Bronchial epithelial cell (primary cell): ENCODE results near the gene CDH3. TPM values are rescaled to one million over a fixed set of nuclear protein-coding genes. Genes with fewer than 3 reads are reported as not detected.

Experiments used
- DNase-seq: peaks from one replicate; pipeline ENCODE4 v3.0.0-alpha.2; 2010; ENCODE audit warnings: low read depth
- FAIRE-seq: peaks from 2 replicates; lab custom pipeline; 2011; peaks lifted over from hg19 to GRCh38; lab: Jason Lieb, UNC
- H3K27me3 ChIP-seq: 2 replicates; pipeline ENCODE4 v1.5.1; 2011; ENCODE audit warnings: low read length; ENCODE audit not compliant: control insufficient read depth, insufficient read depth
- H3K36me3 ChIP-seq: 2 replicates; pipeline ENCODE4 v1.5.1; 2011; ENCODE audit warnings: low read length; ENCODE audit not compliant: control insufficient read depth, insufficient read depth
- H3K4me3 ChIP-seq: 2 replicates; pipeline ENCODE4 v1.5.1; 2011; ENCODE audit warnings: mild to moderate bottlenecking, low read depth, low read length, control low read depth
- total RNA-seq: library from RNA; depleted of rRNA; stranded (reverse); fragments of >200 nt; gene quantifications from 2 replicates; pipeline ENCODE4 v1.2.1, GENCODE V29; 2014
- TF ChIP-seq, protein P1 (sequence below): IDR thresholded peaks from 2 replicates; pipeline ENCODE4 v1.5.1; 2011; ENCODE audit warnings: mild to moderate bottlenecking, moderate library complexity, low read length, control low read depth, inconsistent platforms; ENCODE audit not compliant: insufficient read depth, severe bottlenecking

The CDH3 gene
- total RNA-seq, 1 donor from 2014 or later = 564 TPM

DNA sequence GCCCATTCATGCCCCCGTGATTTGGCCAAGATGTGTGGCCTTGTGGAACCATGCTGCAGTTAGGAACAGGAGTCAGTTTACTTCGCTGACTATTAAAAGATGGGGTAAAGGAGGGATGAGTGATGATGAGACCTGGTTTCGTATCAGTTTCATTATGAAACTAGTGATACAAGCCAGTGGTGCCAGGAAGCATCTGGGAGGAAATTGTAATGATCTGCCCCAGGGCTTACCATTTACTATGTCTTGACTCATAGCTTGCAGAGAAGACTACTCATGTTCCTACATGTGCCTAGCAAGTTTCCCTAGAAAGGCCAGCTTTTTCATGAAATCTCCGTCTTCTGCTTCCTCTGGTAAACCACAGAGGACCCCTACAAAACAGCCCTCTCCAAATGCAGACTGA is 23.2 kb downstream of the CDH3 start:
- FAIRE-seq (peak; percentile 99), DNase-seq (peak; percentile 100)
- peaks cover 15% of the 10 kb centered on the region for H3K36me3 ChIP-seq
- TF ChIP-seq, protein P1, sequence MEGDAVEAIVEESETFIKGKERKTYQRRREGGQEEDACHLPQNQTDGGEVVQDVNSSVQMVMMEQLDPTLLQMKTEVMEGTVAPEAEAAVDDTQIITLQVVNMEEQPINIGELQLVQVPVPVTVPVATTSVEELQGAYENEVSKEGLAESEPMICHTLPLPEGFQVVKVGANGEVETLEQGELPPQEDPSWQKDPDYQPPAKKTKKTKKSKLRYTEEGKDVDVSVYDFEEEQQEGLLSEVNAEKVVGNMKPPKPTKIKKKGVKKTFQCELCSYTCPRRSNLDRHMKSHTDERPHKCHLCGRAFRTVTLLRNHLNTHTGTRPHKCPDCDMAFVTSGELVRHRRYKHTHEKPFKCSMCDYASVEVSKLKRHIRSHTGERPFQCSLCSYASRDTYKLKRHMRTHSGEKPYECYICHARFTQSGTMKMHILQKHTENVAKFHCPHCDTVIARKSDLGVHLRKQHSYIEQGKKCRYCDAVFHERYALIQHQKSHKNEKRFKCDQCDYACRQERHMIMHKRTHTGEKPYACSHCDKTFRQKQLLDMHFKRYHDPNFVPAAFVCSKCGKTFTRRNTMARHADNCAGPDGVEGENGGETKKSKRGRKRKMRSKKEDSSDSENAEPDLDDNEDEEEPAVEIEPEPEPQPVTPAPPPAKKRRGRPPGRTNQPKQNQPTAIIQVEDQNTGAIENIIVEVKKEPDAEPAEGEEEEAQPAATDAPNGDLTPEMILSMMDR = no peak
- no peak overlapping the region for H3K4me3 ChIP-seq
- H3K27me3 ChIP-seq = no peaks in the 10 kb centered on the region

DNA sequence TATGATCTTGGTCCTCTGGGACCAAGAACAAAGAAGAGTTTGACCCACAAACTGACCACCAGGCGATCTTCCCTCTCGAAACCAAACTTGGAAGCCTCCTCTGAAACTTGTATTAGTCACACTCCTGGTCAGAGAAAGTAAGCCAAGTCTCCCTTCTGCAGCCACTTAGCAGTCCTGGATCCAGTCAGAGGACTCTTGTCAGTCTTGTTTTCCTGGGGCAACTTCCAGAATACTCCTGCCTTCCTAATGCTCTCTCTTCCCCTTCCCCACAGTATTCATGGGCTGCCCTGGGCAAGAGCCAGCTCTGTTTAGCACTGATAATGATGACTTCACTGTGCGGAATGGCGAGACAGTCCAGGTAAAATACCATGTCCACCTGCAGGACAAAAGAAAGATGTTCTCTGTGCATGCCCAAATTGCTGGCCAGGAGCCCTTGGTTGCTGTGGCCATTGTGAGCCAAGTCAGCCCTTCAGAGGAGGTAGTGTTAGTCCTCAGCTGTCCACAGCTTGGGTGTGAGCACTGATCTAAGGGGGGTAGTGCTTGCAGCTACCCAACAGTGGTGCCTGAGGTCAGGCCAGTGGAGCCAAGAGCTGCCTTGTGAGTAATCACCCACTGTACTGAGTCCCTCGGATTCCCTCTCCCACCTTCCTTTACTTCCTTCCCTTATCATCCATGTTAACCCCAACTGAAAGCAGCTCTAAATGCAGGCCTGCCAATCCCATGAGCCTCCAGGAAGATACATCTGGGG is 31.2 kb downstream of the CDH3 start:
- Histone ChIP-seq H3K27me3 (no peaks in the 10 kb centered on the region), H3K4me3 (no peak overlapping the region), H3K36me3 (peaks cover 44% of the 10 kb centered on the region)
- no peak for FAIRE-seq
- DNase-seq = no peak
- TF ChIP-seq, protein P1 = no peak

DNA sequence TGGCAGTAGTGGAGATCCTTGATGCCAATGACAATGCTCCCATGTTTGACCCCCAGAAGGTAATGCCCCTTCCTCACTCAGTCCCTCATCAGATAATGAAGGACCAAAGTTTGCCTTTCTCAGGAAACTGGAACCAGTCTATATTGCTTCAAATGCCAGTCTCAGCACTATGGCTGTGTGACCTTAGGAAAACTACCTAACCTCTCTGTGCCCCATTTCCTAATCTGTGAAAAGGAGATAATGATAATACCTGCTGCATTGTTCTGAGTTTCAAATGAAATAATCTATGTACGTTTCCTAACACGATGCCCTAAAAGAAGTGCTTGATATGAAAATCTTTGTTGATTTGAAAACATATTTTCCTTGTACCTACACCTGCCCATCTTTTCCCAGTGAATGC is 35.9 kb downstream of the CDH3 start:
- TF ChIP-seq, protein P1 = no peak
- Histone ChIP-seq H3K4me3 (no peak overlapping the region), H3K27me3 (no peaks in the 10 kb centered on the region), H3K36me3 (peaks cover 54% of the 10 kb centered on the region)
- DNase-seq (no peak), FAIRE-seq (no peak)

DNA sequence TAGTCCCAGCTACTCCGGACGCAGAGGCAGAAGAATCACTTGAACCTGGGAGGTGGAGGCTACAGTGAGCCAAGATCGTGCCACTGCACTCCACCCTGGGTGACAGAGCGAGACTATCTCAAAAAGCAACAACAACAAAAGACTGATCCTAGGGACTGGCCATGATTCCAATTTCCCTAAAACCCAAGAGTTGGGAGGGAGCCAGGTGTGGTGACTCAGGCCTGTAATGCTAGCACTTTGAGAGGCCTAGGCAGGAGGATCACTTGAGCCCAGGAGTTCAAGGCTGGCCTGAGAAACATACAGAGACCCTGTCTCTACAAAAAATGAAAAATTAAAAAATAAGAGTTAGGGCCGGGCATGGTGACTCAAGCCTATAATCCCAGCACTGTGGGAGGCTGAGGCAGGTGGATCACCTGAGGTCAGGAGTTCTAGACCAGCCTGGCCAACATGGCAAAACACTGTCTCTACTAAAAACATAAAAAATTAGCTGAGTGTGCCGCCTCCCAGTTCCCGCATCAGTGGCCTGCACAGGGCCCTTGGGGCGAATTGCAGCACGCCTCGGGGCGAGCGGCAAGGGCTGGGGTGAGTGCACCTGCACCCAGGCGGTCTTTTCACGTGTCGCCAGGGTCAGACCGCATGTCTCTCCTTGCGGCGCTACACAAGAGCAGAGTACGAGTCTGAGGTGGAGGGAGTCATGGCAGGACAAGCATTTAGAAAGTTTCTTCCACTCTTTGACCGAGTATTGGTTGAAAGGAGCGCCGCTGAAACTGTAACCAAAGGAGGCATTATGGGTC is 40.8 kb downstream of the CDH3 start:
- FAIRE-seq = no peak
- DNase-seq = no peak
- H3K4me3 ChIP-seq = no peak overlapping the region
- H3K36me3 ChIP-seq = peaks cover 52% of the 10 kb centered on the region
- TF ChIP-seq, protein P1 = no peak
- H3K27me3 ChIP-seq = no peaks in the 10 kb centered on the region

DNA sequence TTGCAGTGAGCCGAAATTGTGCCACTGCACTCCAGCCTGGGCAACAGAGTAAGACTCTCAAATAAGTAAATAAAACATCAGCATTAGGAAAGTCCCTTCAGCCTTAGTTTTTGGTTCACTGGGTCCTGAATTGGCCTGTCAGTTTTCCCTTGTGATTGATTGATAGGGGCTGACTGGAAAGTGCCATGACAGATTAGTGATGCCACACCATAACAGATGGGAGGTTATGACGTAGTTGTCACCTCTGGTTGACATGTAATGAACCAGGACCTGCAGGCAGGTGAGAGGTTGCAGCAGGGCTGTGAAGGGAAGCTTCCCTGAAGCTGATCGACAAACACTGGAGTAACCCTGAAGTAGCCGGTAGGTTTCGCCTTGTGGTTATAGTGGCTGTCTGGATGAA is 41.8 kb downstream of the CDH3 start:
- TF ChIP-seq, protein P1 = no peak
- Histone ChIP-seq H3K36me3 (peaks cover 52% of the 10 kb centered on the region), H3K27me3 (no peaks in the 10 kb centered on the region), H3K4me3 (no peak overlapping the region)
- no peak for FAIRE-seq
- DNase-seq = no peak
